Measurements from ENCODE around the gene IL19.
"Not testable (repeated sequence)": the region's sequence is repeated elsewhere in the genome, so short reads cannot be mapped to it uniquely, and the experiment has no call there.

The IL19 gene

GRCh38 chr1:206776229-206776628 lies 5.7 kb downstream of the IL19 start:
- DNase-seq (ENCODE audit: low spot score): no peak

GRCh38 chr1:206778031-206778430 lies 7.5 kb downstream of the IL19 start:
- no peak for DNase-seq (ENCODE audit: low spot score)

GRCh38 chr1:206778911-206779310 lies 8.3 kb downstream of the IL19 start:
- not testable (repeated sequence) for DNase-seq (ENCODE audit: low spot score)

GRCh38 chr1:206779638-206780037 lies 9.1 kb downstream of the IL19 start:
- DNase-seq (ENCODE audit: low spot score): no peak

GRCh38 chr1:206782448-206782847 lies 11.9 kb downstream of the IL19 start:
- no peak for DNase-seq (ENCODE audit: low spot score)

- DNase-seq (ENCODE audit: low spot score): no peak
These were observed 12.9 kb downstream of the IL19 start for GRCh38 chr1:206783506-206783905.

- DNase-seq (ENCODE audit: low spot score): no peak
These were observed 13.9 kb downstream of the IL19 start for GRCh38 chr1:206784471-206784903.

GRCh38 chr1:206785182-206785765 lies 14.7 kb downstream of the IL19 start:
- no peak for DNase-seq (ENCODE audit: low spot score)

GRCh38 chr1:206786212-206786886 lies 15.8 kb downstream of the IL19 start:
- no peak for DNase-seq (ENCODE audit: low spot score)

GRCh38 chr1:206787891-206788290 lies 17.3 kb downstream of the IL19 start:
- DNase-seq (ENCODE audit: low spot score): no peak

- no peak for DNase-seq (ENCODE audit: low spot score)
These were observed 18.0 kb downstream of the IL19 start for GRCh38 chr1:206788487-206789050.

- no peak for DNase-seq (ENCODE audit: low spot score)
These were observed 20.1 kb downstream of the IL19 start for GRCh38 chr1:206790502-206791250.

- DNase-seq (ENCODE audit: low spot score): no peak
These were observed 22.5 kb downstream of the IL19 start for GRCh38 chr1:206792939-206793607.

- no peak for DNase-seq (ENCODE audit: low spot score)
These were observed 23.0 kb downstream of the IL19 start for GRCh38 chr1:206793620-206794019.

- no peak for DNase-seq (ENCODE audit: low spot score)
These were observed 23.8 kb downstream of the IL19 start for GRCh38 chr1:206794294-206794908.

GRCh38 chr1:206796116-206796515 lies 25.5 kb downstream of the IL19 start:
- DNase-seq (ENCODE audit: low spot score): no peak

- no peak for DNase-seq (ENCODE audit: low spot score)
These were observed 26.4 kb downstream of the IL19 start for GRCh38 chr1:206796981-206797402.

- DNase-seq (ENCODE audit: low spot score): no peak
These were observed 27.2 kb downstream of the IL19 start for GRCh38 chr1:206797534-206798383.

GRCh38 chr1:206798384-206798996 lies 27.9 kb downstream of the IL19 start:
- no peak for DNase-seq (ENCODE audit: low spot score)

- no peak for DNase-seq (ENCODE audit: low spot score)
These were observed 28.7 kb downstream of the IL19 start for GRCh38 chr1:206799311-206799710.

All from left forelimb (tissue), 1 donor.